ENCODE data around the gene GPR137. TPM values are rescaled to one million over a fixed set of nuclear protein-coding genes. Genes with fewer than 3 reads are reported as not detected.
A peak's percentile ranks its signal among the peaks of the same experiment; 100 is the strongest.

GPR137 gene
- total RNA-seq (44.0 TPM), polyA plus RNA-seq (ENCODE audit: insufficient read depth, low read depth, low replicate concordance) (48.4 TPM)
- long read RNA-seq, donor 1, partial matches to known transcripts, result 0 of 9 reads
- long read RNA-seq, donor 1, other reads (novel, unspliced or antisense), result 5 of 9 reads
- long read RNA-seq, donor 2, partial matches to known transcripts, result 0 of 4 reads
- long read RNA-seq, donor 2, other reads (novel, unspliced or antisense), result 0 of 4 reads
- long read RNA-seq, donor 3, partial matches to known transcripts, result 0 of 4 reads
- long read RNA-seq, donor 3, other reads (novel, unspliced or antisense), result 0 of 4 reads
- long read RNA-seq, donor 4, partial matches to known transcripts, result 0 of 4 reads
- long read RNA-seq, donor 4, other reads (novel, unspliced or antisense), result 0 of 4 reads
- long read RNA-seq, donor 5, result 0 reads
- long read RNA-seq, donor 6, transcript GPR137-204 (7 exons, 1,596 nt), result major isoform, 5 of 13 reads
- long read RNA-seq, donor 6, partial matches to known transcripts, result 7 of 13 reads
- long read RNA-seq, donor 6, other reads (novel, unspliced or antisense), result 0 of 13 reads
- long read RNA-seq, donor 7, transcript GPR137-204 (7 exons, 1,596 nt), result major isoform, 7 of 36 reads
- long read RNA-seq, donor 7, partial matches to known transcripts, result 7 of 36 reads
- long read RNA-seq, donor 7, other reads (novel, unspliced or antisense), result 20 of 36 reads
- long read RNA-seq, donor 8, partial matches to known transcripts, result 0 of 3 reads
- long read RNA-seq, donor 8, other reads (novel, unspliced or antisense), result 0 of 3 reads
- long read RNA-seq, donor 9, partial matches to known transcripts, result 5 of 6 reads
- long read RNA-seq, donor 9, other reads (novel, unspliced or antisense), result 0 of 6 reads
- long read RNA-seq, donor 10, partial matches to known transcripts, result 49 of 115 reads
- long read RNA-seq, donor 10, other reads (novel, unspliced or antisense), result 63 of 115 reads

- Histone ChIP-seq H3K36me3 (ENCODE audit: control insufficient read depth in 2 of 3, insufficient read depth in 3 of 3, low read length in 3 of 3) (no peaks in the 10 kb centered on the region), H3K9ac (ENCODE audit: low read length in 3 of 3) (peak within 1 kb of the TSS; percentile 44 to 87 (median 81)), H3K4me1 (ENCODE audit: control insufficient read depth in 2 of 3, insufficient read depth in 2 of 3, low read depth in 1 of 3, low read length in 3 of 3) (peaks cover 0 to 17% (median 4%) of the 10 kb centered on the region in 3 donors), H3K27ac (ENCODE audit: low read depth in 2 of 2, low read length in 2 of 2) (peak within 1 kb of the TSS; percentile 90 to 96), H3K4me3 (ENCODE audit: low read length in 3 of 3) (peak within 1 kb of the TSS; percentile 75 to 83 (median 77)), H3K27me3 (ENCODE audit: control insufficient read depth, insufficient read depth, low read length) (peaks cover 2% of the 10 kb centered on the region), H3K9me3 (ENCODE audit: control insufficient read depth in 2 of 3, insufficient read depth in 1 of 3, low read length in 3 of 3) (no peaks in the 10 kb centered on the region)
- intact Hi-C loops (cut with DNase I), result no loop called here
- TF ChIP-seq CTCF (IDR thresholded peaks at IDR 0.05; ENCODE audit: borderline replicate concordance, extremely low read depth, insufficient read depth), result no peak
- no peak for FAIRE-seq
- DNase-seq, result peak; percentile 85 to 95 (median 91)
Measured at GRCh38 chr11:64284962-64285884, at the start of gene GPR137. Gene GPR137 (plus strand): TSS chr11:64285848. CDS start chr11:64286525, 677 bp downstream.

GRCh38 chr11:64237484-64237951, 48.1 kb upstream of the GPR137 start:
- DNase-seq (peak in 1 of 5 donors; percentile 89), FAIRE-seq (no peak)
- TF ChIP-seq CTCF (IDR thresholded peaks at IDR 0.05; ENCODE audit: borderline replicate concordance, extremely low read depth, insufficient read depth), result no peak
- H3K27me3 ChIP-seq (ENCODE audit: control insufficient read depth, insufficient read depth, low read length), result no peaks in the 10 kb centered on the region
- no peak overlapping the region for H3K27ac ChIP-seq (ENCODE audit: low read depth in 2 of 2, low read length in 2 of 2)
- intact Hi-C loops (cut with DNase I), result no loop called here
- H3K4me1 ChIP-seq (ENCODE audit: control insufficient read depth in 2 of 3, insufficient read depth in 2 of 3, low read depth in 1 of 3, low read length in 3 of 3), result peaks cover 0 to 36% (median 35%) of the 10 kb centered on the region in 3 donors
- H3K9ac ChIP-seq (ENCODE audit: low read length in 3 of 3), result no peak overlapping the region
- no peak overlapping the region for H3K4me3 ChIP-seq (ENCODE audit: low read length in 3 of 3)
- H3K9me3 ChIP-seq (ENCODE audit: control insufficient read depth in 2 of 3, insufficient read depth in 1 of 3, low read length in 3 of 3), result no peaks in the 10 kb centered on the region
- H3K36me3 ChIP-seq (ENCODE audit: control insufficient read depth in 2 of 3, insufficient read depth in 3 of 3, low read length in 3 of 3), result peaks cover 0 to 9% (median 8%) of the 10 kb centered on the region in 3 donors

GRCh38 chr11:64238076-64238475, 47.6 kb upstream of the GPR137 start:
- no peak for FAIRE-seq
- Histone ChIP-seq H3K9me3 (ENCODE audit: control insufficient read depth in 2 of 3, insufficient read depth in 1 of 3, low read length in 3 of 3) (no peaks in the 10 kb centered on the region), H3K27ac (ENCODE audit: low read depth in 2 of 2, low read length in 2 of 2) (no peak overlapping the region), H3K36me3 (ENCODE audit: control insufficient read depth in 2 of 3, insufficient read depth in 3 of 3, low read length in 3 of 3) (peaks cover 0 to 9% (median 8%) of the 10 kb centered on the region in 3 donors), H3K27me3 (ENCODE audit: control insufficient read depth, insufficient read depth, low read length) (no peaks in the 10 kb centered on the region), H3K4me1 (ENCODE audit: control insufficient read depth in 2 of 3, insufficient read depth in 2 of 3, low read depth in 1 of 3, low read length in 3 of 3) (peaks cover 0 to 37% (median 36%) of the 10 kb centered on the region in 3 donors), H3K9ac (ENCODE audit: low read length in 3 of 3) (no peak overlapping the region), H3K4me3 (ENCODE audit: low read length in 3 of 3) (no peak overlapping the region)
- intact Hi-C loops (cut with DNase I), result no loop called here
- TF ChIP-seq CTCF (IDR thresholded peaks at IDR 0.05; ENCODE audit: borderline replicate concordance, extremely low read depth, insufficient read depth), result no peak
- no peak for DNase-seq

Measured in kidney (tissue), 22 donors.